MM.1S (cell line): ENCODE results near the gene EMP1.
A peak's percentile ranks its signal among the peaks of the same experiment; 100 is the strongest.

Source experiments
- DNase-seq: peaks from one replicate; pipeline ENCODE4 v3.0.0-alpha.2; 2015
- H2AFZ ChIP-seq: fragments of 300-600 bp; sonication (generic); 2 replicates; pipeline ENCODE4 v1.6.0; 2016; ENCODE audit warnings: antibody characterized with exemption, low read length
- H3F3A ChIP-seq: fragments of 300-600 bp; sonication (generic); 2 replicates; pipeline ENCODE4 v1.6.1; 2016; ENCODE audit warnings: mild to moderate bottlenecking, antibody characterized with exemption, low read length, moderate library complexity, mixed read lengths; ENCODE audit not compliant: insufficient read depth
- H3K27ac ChIP-seq: fragments of 300-600 bp; sonication (generic); 2 replicates; pipeline ENCODE4 v1.5.1; 2016; ENCODE audit warnings: mild to moderate bottlenecking, low read length
- H3K27me3 ChIP-seq: fragments of 300-600 bp; sonication (generic); replicated peaks from 2 replicates; pipeline ENCODE4 v1.6.0; 2016; ENCODE audit warnings: low read length; ENCODE audit not compliant: insufficient read depth
- H3K36me3 ChIP-seq: fragments of 300-600 bp; sonication (generic); replicated peaks from 2 replicates; pipeline ENCODE4 v1.6.1; 2016; ENCODE audit warnings: mild to moderate bottlenecking, low read length, mixed read lengths; ENCODE audit not compliant: insufficient read depth
- H3K4me1 ChIP-seq: fragments of 300-600 bp; sonication (generic); 2 replicates; pipeline ENCODE4 v1.6.1; 2016; ENCODE audit warnings: low read length, mixed read lengths
- H3K4me2 ChIP-seq: fragments of 300-600 bp; sonication (generic); 2 replicates; pipeline ENCODE4 v1.6.0; 2016; ENCODE audit warnings: low read depth, low read length
- H3K4me3 ChIP-seq: fragments of 300-600 bp; sonication (generic); 2 replicates; pipeline ENCODE4 v1.5.1; 2016; ENCODE audit warnings: low read length, mixed read lengths
- H3K79me2 ChIP-seq: fragments of 300-600 bp; sonication (generic); 2 replicates; pipeline ENCODE4 v1.6.1; 2016; ENCODE audit warnings: mixed run types, low read length, mixed read lengths
- H3K9ac ChIP-seq: fragments of 300-600 bp; sonication (generic); 2 replicates; pipeline ENCODE4 v1.6.1; 2016; ENCODE audit warnings: low read length, mixed read lengths
- H3K9me2 ChIP-seq: fragments of 300-600 bp; sonication (generic); replicated peaks from 2 replicates; pipeline ENCODE4 v1.6.1; 2016; ENCODE audit warnings: mild to moderate bottlenecking, low read length, mixed read lengths; ENCODE audit not compliant: insufficient read depth
- H3K9me3 ChIP-seq: fragments of 300-600 bp; sonication (generic); replicated peaks from 2 replicates; pipeline ENCODE4 v1.6.1; 2016; ENCODE audit warnings: mild to moderate bottlenecking, low read length, mixed read lengths; ENCODE audit not compliant: insufficient read depth
- H4K20me1 ChIP-seq: fragments of 300-600 bp; sonication (generic); 2 replicates; pipeline ENCODE4 v1.6.1; 2016; ENCODE audit warnings: mild to moderate bottlenecking, low read length, moderate library complexity, mixed read lengths; ENCODE audit not compliant: insufficient read depth
- EZH2 ChIP-seq: fragments of 300-600 bp; sonication (generic); optimal IDR thresholded peaks from 2 replicates; pipeline ENCODE3; 2017; ENCODE audit warnings: low read depth, mild to moderate bottlenecking, antibody characterized with exemption, low read length, mixed read lengths
- EZH2phosphoT487 ChIP-seq: fragments of 300-600 bp; sonication (generic); IDR thresholded peaks from 2 replicates; pipeline ENCODE4 v1.6.1; 2018; ENCODE audit warnings: antibody characterized with exemption, low read length
- TF ChIP-seq, protein P1 (sequence below): fragments of 300-600 bp; sonication (generic); IDR thresholded peaks from 2 replicates; pipeline ENCODE4 v1.5.1; 2016; ENCODE audit warnings: antibody characterized with exemption, low read length, mixed read lengths

The EMP1 gene

DNA sequence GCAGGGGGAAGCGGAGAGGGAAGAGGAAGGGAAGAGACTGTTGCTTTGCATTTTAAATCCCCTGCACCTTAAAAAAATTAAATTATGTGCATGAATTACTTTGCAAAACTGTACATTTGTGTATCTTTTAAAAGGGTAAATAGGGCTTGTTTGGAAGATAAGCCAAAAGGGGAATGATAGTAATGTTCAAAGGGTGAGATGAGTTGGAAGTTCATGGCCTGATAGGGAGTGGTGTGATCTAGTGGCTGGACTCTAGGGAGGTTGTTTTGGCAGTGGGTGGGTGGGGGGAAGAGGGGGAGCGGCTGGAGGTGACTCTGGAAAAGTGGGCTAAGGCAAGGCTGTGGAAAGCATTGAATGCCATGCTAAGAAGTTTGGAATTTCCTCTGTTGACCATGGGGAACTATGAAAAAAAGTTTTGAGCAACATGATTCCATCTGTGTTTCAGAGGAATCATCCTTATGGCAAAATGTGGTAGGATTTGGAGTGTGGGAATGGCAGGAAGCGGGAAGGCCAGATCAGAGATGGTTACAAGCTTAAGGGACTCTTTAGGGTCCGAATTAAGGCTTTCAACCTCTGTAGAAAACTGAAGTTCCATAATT lies 25.5 kb upstream of the EMP1 start:
- Histone ChIP-seq H3K4me1 (peaks cover 35% of the 10 kb centered on the region), H3K4me2 (no peak overlapping the region), H3F3A (peaks cover 21% of the 10 kb centered on the region), H4K20me1 (no peaks in the 10 kb centered on the region), H3K9ac (no peak overlapping the region), H2AFZ (no peak overlapping the region), H3K4me3 (no peak overlapping the region), H3K27ac (no peak overlapping the region), H3K79me2 (no peaks in the 10 kb centered on the region), H3K9me3 (no peaks in the 10 kb centered on the region), H3K9me2 (no peaks in the 10 kb centered on the region), H3K27me3 (no peaks in the 10 kb centered on the region; the same call in 1 of the 2 replicates), H3K36me3 (no peaks in the 10 kb centered on the region)
- DNase-seq, result no peak
- TF ChIP-seq EZH2 (no peak), EZH2phosphoT487 (no peak)
- TF ChIP-seq, protein P1, sequence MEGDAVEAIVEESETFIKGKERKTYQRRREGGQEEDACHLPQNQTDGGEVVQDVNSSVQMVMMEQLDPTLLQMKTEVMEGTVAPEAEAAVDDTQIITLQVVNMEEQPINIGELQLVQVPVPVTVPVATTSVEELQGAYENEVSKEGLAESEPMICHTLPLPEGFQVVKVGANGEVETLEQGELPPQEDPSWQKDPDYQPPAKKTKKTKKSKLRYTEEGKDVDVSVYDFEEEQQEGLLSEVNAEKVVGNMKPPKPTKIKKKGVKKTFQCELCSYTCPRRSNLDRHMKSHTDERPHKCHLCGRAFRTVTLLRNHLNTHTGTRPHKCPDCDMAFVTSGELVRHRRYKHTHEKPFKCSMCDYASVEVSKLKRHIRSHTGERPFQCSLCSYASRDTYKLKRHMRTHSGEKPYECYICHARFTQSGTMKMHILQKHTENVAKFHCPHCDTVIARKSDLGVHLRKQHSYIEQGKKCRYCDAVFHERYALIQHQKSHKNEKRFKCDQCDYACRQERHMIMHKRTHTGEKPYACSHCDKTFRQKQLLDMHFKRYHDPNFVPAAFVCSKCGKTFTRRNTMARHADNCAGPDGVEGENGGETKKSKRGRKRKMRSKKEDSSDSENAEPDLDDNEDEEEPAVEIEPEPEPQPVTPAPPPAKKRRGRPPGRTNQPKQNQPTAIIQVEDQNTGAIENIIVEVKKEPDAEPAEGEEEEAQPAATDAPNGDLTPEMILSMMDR, result no peak

DNA sequence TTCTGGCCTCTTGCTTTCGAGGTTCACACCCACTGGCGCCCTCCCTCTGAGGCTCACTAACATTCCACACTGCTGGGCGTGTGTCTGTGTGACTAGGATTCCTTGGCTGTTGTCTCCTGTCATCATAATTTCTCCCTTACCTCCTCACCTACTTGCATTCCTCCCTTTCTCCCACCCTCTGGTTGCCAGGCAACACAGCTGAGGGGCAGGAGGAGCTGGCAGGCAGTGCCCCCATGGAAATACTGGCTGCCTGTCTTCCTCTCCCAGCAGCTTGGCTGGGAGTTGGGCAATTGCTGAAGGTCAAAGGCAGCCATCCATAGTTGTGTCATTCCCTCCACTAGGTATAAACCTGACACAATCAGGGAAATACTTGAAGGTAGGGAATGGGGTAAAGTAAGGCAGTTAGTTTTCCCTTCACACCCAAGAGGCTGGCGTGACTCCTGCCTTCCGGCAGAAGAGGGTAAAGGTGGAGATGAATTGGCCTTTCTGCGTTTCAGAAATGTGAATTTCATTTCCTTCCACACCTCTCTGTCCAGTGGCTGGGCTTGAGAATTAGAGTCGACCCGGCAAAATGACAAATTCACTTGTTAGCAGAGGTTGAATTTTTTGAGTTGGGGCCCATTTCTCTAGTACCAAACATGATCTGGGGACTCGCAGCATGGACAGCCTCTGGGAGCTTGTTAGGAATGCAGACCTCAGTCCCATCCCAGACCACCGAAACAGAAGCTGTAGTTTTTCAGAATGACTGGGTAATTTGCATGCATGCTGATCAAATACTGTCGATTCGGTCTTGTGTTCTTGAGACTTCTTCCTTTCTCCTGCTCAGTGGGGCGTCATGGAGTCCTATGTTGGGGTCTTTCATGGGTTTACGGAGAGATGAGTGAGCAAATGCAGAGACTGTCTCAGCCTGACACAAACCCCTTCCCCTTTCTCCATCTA lies 24.3 kb upstream of the EMP1 start:
- no peaks in the 10 kb centered on the region; the same call in 1 of the 2 replicates for H3K27me3 ChIP-seq
- H3K36me3 ChIP-seq, result no peaks in the 10 kb centered on the region
- no peak for DNase-seq
- no peaks in the 10 kb centered on the region for H3K79me2 ChIP-seq
- no peak overlapping the region; the same call in 1 of the 2 replicates for H3K4me3 ChIP-seq
- peaks cover 18% of the 10 kb centered on the region for H3F3A ChIP-seq
- H3K9me2 ChIP-seq, result no peaks in the 10 kb centered on the region
- H2AFZ ChIP-seq, result peak overlapping the region; percentile 43
- no peaks in the 10 kb centered on the region for H3K9me3 ChIP-seq
- no peaks in the 10 kb centered on the region for H4K20me1 ChIP-seq
- H3K27ac ChIP-seq, result peak overlapping the region; percentile 73; the same call in 1 of the 2 replicates
- peak overlapping the region; percentile 61 for H3K4me2 ChIP-seq
- H3K4me1 ChIP-seq, result peaks cover 28% of the 10 kb centered on the region
- no peak overlapping the region for H3K9ac ChIP-seq
- TF ChIP-seq EZH2, result no peak
- TF ChIP-seq, protein P1, result no peak
- no peak for TF ChIP-seq EZH2phosphoT487

DNA sequence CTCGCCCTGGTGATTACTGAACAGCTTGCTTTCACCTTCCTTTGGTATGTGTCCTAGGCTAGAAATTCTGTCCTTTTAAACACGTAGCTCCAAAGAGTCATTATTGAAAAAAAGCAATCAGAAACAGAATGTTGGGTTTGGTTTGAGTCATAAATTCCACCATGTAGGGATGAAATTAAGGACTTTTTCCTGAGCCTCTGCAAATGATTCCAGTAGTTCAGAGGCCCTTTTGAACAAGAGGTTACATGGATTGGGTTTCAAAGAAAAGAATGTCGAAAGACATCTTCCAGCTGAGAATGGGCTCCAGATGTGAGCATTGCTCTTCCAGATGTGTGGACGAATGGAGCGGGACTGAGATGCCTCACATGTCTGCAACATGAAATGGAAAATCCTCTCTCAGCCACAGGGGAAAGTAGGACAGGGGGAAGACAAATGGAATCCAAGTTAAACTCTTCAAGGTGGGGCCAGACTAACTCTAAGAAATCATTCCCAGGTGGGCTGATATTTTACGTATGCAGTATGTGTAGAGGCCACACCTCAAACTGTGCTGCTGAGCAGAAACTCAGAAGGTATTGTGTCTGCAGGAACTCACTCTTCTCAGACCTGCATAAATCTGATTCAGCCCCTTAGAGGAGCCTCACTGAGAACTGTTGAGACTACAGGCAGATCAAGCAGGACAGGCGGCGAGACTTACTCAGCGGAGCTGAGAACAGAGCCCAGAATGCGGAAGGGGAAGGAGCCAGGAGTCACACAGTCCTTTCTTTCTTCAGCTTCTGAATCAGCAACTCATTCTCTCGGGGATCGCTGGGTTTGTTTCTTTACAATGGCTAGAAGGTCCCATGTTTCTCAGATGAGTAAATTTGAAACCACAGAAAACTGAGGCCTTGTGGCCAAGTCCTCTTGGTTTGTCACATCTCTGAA lies 23.3 kb upstream of the EMP1 start:
- Histone ChIP-seq H3K9ac (peak overlapping the region; percentile 37; the same call in 1 of the 2 replicates), H3K27ac (peak overlapping the region; percentile 73; the same call in 1 of the 2 replicates), H2AFZ (peak overlapping the region; percentile 43), H3K79me2 (no peaks in the 10 kb centered on the region), H3K9me2 (no peaks in the 10 kb centered on the region), H3K4me2 (peak overlapping the region; percentile 61), H3K36me3 (no peaks in the 10 kb centered on the region), H3K9me3 (no peaks in the 10 kb centered on the region), H4K20me1 (no peaks in the 10 kb centered on the region), H3K4me1 (peaks cover 28% of the 10 kb centered on the region), H3F3A (peaks cover 18% of the 10 kb centered on the region), H3K4me3 (peak overlapping the region; percentile 3; the same call in 1 of the 2 replicates), H3K27me3 (no peaks in the 10 kb centered on the region; the same call in 1 of the 2 replicates)
- DNase-seq, result peak; percentile 67
- TF ChIP-seq EZH2 (no peak), EZH2phosphoT487 (no peak)
- TF ChIP-seq, protein P1, result no peak
